BLaER1 treated with 17β-estradiol and CSF1 and Interleukin-3, amounts not matched to agents 10 nM and 100 nM (cell line): ENCODE results near the gene APOE.
"Not testable (repeated sequence)": the region's sequence is repeated elsewhere in the genome, so short reads cannot be mapped to it uniquely, and the experiment has no call there.

Source experiments
- H3K27ac ChIP-seq, 11 experiments: shearing (Covaris generic); formaldehyde crosslinking; 2 replicates each; pipeline ENCODE4 v1.8.1; 2022
- H3K27me3 ChIP-seq, 11 experiments: shearing (Covaris generic); formaldehyde crosslinking; 2 replicates each; pipeline ENCODE4 v1.8.1; 2022
- H3K36me3 ChIP-seq, 11 experiments: shearing (Covaris generic); formaldehyde crosslinking; 2 replicates each; pipeline ENCODE4 v1.8.1; 2022
- H3K4me1 ChIP-seq, 10 experiments: shearing (Covaris generic); formaldehyde crosslinking; 2 replicates each; pipeline ENCODE4 v1.8.1; 2022
- H3K4me2 ChIP-seq, 11 experiments: shearing (Covaris generic); formaldehyde crosslinking; 2 replicates each; pipeline ENCODE4 v1.8.1; 2022
- H3K4me3 ChIP-seq, 10 experiments: shearing (Covaris generic); formaldehyde crosslinking; 2 replicates each; pipeline ENCODE4 v1.8.1; 2022
- H3K9ac ChIP-seq, 11 experiments: shearing (Covaris generic); formaldehyde crosslinking; 2 replicates each; pipeline ENCODE4 v1.8.1; 2022
- H3K9me3 ChIP-seq, 11 experiments: shearing (Covaris generic); formaldehyde crosslinking; replicated peaks in 1 of 11; 2 replicates each; pipeline ENCODE4 v1.8.1; 2022
- H4K20me1 ChIP-seq, 11 experiments: shearing (Covaris generic); formaldehyde crosslinking; 2 replicates each; pipeline ENCODE4 v1.8.1; 2022
- Cebpa-rat ChIP-seq, 11 experiments: shearing (Covaris generic); IDR thresholded peaks; 2 replicates each; pipeline ENCODE4 v1.8.1; 2022

The APOE gene

GRCh38 chr19:44909775-44910174, 4.2 kb downstream of the APOE start:
- Histone ChIP-seq H3K9ac (peak overlapping the region in 5 of 11 experiments; percentile 10 to 55 (median 38); a peak in 6 of 22 replicates), H3K27ac (peak overlapping the region in 2 of 11 experiments; percentile 11 to 35; a peak in 3 of 22 replicates), H3K4me3 (no peak overlapping the region), H3K4me2 (peak overlapping the region in 5 of 11 experiments; percentile 6 to 89 (median 76); a peak in 6 of 22 replicates), H3K36me3 (peaks cover 0 to under 1% (median 0%) of the 10 kb centered on the region in 11 experiments; a peak in 1 of 22 replicates), H3K4me1 (peaks cover 8 to 66% (median 52%) of the 10 kb centered on the region in 10 experiments), H4K20me1 (no peaks in the 10 kb centered on the region; a peak in 1 of 22 replicates), H3K27me3 (peaks cover 7 to 15% (median 9%) of the 10 kb centered on the region in 11 experiments; a peak in 19 of 22 replicates), H3K9me3 (no peaks in the 10 kb centered on the region)
- TF ChIP-seq Cebpa-rat (IDR thresholded peaks at IDR 0.05) = no peak

GRCh38 chr19:44911896-44912295, 6.3 kb downstream of the APOE start:
- not testable (repeated sequence) for H3K9me3 ChIP-seq, H3K9ac ChIP-seq, H3K36me3 ChIP-seq, H3K4me3 ChIP-seq, H4K20me1 ChIP-seq, H3K27me3 ChIP-seq, H3K27ac ChIP-seq
- Histone ChIP-seq H3K4me2 (peak overlapping the region in 5 of 11 experiments; percentile 89 to 97 (median 95); a peak in 9 of 22 replicates), H3K4me1 (peaks cover 9 to 66% (median 49%) of the 10 kb centered on the region in 10 experiments)

GRCh38 chr19:44912854-44913253, 7.3 kb downstream of the APOE start:
- no peaks in the 10 kb centered on the region for H3K9me3 ChIP-seq
- no peaks in the 10 kb centered on the region for H4K20me1 ChIP-seq
- H3K36me3 ChIP-seq = no peaks in the 10 kb centered on the region
- H3K27me3 ChIP-seq = no peaks in the 10 kb centered on the region
- peak overlapping the region in 2 of 11 experiments; percentile 4 to 41; a peak in 3 of 22 replicates for H3K27ac ChIP-seq
- H3K4me2 ChIP-seq = peak overlapping the region in 7 of 11 experiments; percentile 88 to 97 (median 92); a peak in 13 of 22 replicates
- no peak overlapping the region for H3K4me3 ChIP-seq
- H3K4me1 ChIP-seq = peaks cover 9 to 66% (median 49%) of the 10 kb centered on the region in 10 experiments
- 0 out of 22 replicates have a peak, but pooled peaks of 1 of the 11 experiments have one; percentile 15 for TF ChIP-seq Cebpa-rat (IDR thresholded peaks at IDR 0.05)
- H3K9ac ChIP-seq = peak overlapping the region in 2 of 11 experiments; percentile 8 to 17; a peak in 1 of 22 replicates

- peaks cover 9 to 66% (median 49%) of the 10 kb centered on the region in 10 experiments for H3K4me1 ChIP-seq
- H3K36me3 ChIP-seq, H3K27me3 ChIP-seq, H3K9me3 ChIP-seq, H4K20me1 ChIP-seq: not testable (repeated sequence)
- peak overlapping the region; percentile 87 to 97 (median 91) for H3K4me2 ChIP-seq
- peak overlapping the region; percentile 72 to 83 (median 79); a peak in 18 of 22 replicates for H3K9ac ChIP-seq
- peak overlapping the region in 10 of 11 experiments; percentile 54 to 84 (median 78); a peak in 15 of 22 replicates for H3K27ac ChIP-seq
- H3K4me3 ChIP-seq = peak overlapping the region; percentile 58 to 71 (median 62); a peak in 19 of 20 replicates
Measured at GRCh38 chr19:44913512-44914432, 8.2 kb downstream of the APOE start.

- H3K36me3 ChIP-seq, H4K20me1 ChIP-seq, H3K27me3 ChIP-seq, H3K9me3 ChIP-seq: not testable (repeated sequence)
- H3K9ac ChIP-seq = peak within 1 kb of the TSS; percentile 72 to 83 (median 79)
- H3K4me1 ChIP-seq = peaks cover 9 to 73% (median 48%) of the 10 kb centered on the region in 10 experiments
- H3K4me3 ChIP-seq = peak within 1 kb of the TSS; percentile 58 to 71 (median 62)
- peak within 1 kb of the TSS; percentile 87 to 97 (median 91) for H3K4me2 ChIP-seq
- H3K27ac ChIP-seq = peak within 1 kb of the TSS; percentile 44 to 84 (median 77); a peak in 20 of 22 replicates
Measured at GRCh38 chr19:44914433-44915206, 9.0 kb downstream of the APOE start, which contains the start of gene APOC1. Gene APOC1 (plus strand): TSS chr19:44914608. CDS start chr19:44914892, 284 bp downstream.

GRCh38 chr19:44924243-44924725, 18.7 kb downstream of the APOE start:
- H3K27me3 ChIP-seq = no peaks in the 10 kb centered on the region
- no peaks in the 10 kb centered on the region for H3K36me3 ChIP-seq
- H3K4me1 ChIP-seq = peaks cover 45 to 73% (median 53%) of the 10 kb centered on the region in 10 experiments
- no peak overlapping the region for H3K4me3 ChIP-seq
- peak overlapping the region; percentile 57 to 84 (median 78); a peak in 21 of 22 replicates for H3K27ac ChIP-seq
- no peak for TF ChIP-seq Cebpa-rat (IDR thresholded peaks at IDR 0.05)
- no peaks in the 10 kb centered on the region for H3K9me3 ChIP-seq
- peak overlapping the region in 10 of 11 experiments; percentile 7 to 71 (median 62); a peak in 16 of 22 replicates for H3K9ac ChIP-seq
- peak overlapping the region; percentile 11 to 96 (median 87); a peak in 20 of 22 replicates for H3K4me2 ChIP-seq
- H4K20me1 ChIP-seq = no peaks in the 10 kb centered on the region

- Histone ChIP-seq H4K20me1 (no peaks in the 10 kb centered on the region), H3K4me1 (peaks cover 49 to 80% (median 58%) of the 10 kb centered on the region in 10 experiments), H3K9ac (peak overlapping the region; percentile 36 to 71 (median 63); a peak in 19 of 22 replicates), H3K9me3 (no peaks in the 10 kb centered on the region), H3K4me2 (peak overlapping the region; percentile 69 to 96 (median 87)), H3K27me3 (no peaks in the 10 kb centered on the region), H3K4me3 (peak overlapping the region in 7 of 10 experiments; percentile 5 to 56 (median 18); a peak in 9 of 20 replicates), H3K36me3 (no peaks in the 10 kb centered on the region), H3K27ac (peak overlapping the region; percentile 57 to 84 (median 78))
- TF ChIP-seq Cebpa-rat (IDR thresholded peaks at IDR 0.05) = peak in 10 of 11 experiments; percentile 67 to 86 (median 76); a peak in 17 of 22 replicates
Measured at GRCh38 chr19:44925114-44925891, 19.7 kb downstream of the APOE start.

GRCh38 chr19:44926245-44927077, 20.9 kb downstream of the APOE start:
- Histone ChIP-seq H3K4me2 (peak overlapping the region; percentile 69 to 96 (median 87)), H3K9ac (peak overlapping the region in 9 of 11 experiments; percentile 11 to 71 (median 65); a peak in 15 of 22 replicates)

More at GRCh38 chr19:44926245-44927077, 20.9 kb downstream of the APOE start:
- H3K27me3 ChIP-seq, H4K20me1 ChIP-seq, H3K9me3 ChIP-seq, H3K36me3 ChIP-seq: not testable (repeated sequence)
- Histone ChIP-seq H3K4me3 (peak overlapping the region in 6 of 10 experiments; percentile 5 to 56 (median 24); a peak in 7 of 20 replicates), H3K27ac (peak overlapping the region; percentile 57 to 84 (median 78); a peak in 20 of 22 replicates), H3K4me1 (peaks cover 49 to 85% (median 60%) of the 10 kb centered on the region in 10 experiments)
